H1 (cell line): ENCODE measurements around the gene CNTF. TPM values are rescaled to one million over a fixed set of nuclear protein-coding genes. Genes with fewer than 3 reads are reported as not detected.

ENCODE experiments used
- CTCF ChIA-PET: fragments of 300-600 bp; sonication (Branson Sonifier 250); formaldehyde crosslinking; loops from one replicate; lab custom pipeline; 2021; ENCODE audit not compliant: partially characterized antibody; lab: Charles Lee
- POLR2A ChIA-PET: fragments of 300-600 bp; sonication (Branson Sonifier 250); formaldehyde crosslinking; loops from one replicate; lab custom pipeline; 2021; ENCODE audit warnings: inconsistent platforms; ENCODE audit not compliant: partially characterized antibody; lab: Charles Lee
- DNase-seq, 2 experiments: peaks; one replicate each; pipeline versions ENCODE4 v3.0.0 to v3.0.0-alpha.2; 2010 to 2022; ENCODE audit warnings: low spot score in 2 of 2, low read depth in 1 of 2, mixed read lengths in 1 of 2
- FAIRE-seq: peaks from 2 replicates; lab custom pipeline; 2011; peaks lifted over from hg19 to GRCh38; lab: Jason Lieb, UNC
- H2AFZ ChIP-seq: 2 replicates; pipeline ENCODE4 v1.8.1; 2012; ENCODE audit warnings: low read length, inconsistent platforms
- H2AK5ac ChIP-seq: 2 replicates; pipeline ENCODE4 v1.6.1; 2013; ENCODE audit warnings: low read depth, low read length
- H2BK120ac ChIP-seq: replicated peaks from 2 replicates; pipeline ENCODE3; 2013; ENCODE audit warnings: low read depth, low read length, inconsistent platforms
- H2BK12ac ChIP-seq: 2 replicates; pipeline ENCODE4 v1.6.1; 2013; ENCODE audit warnings: low read depth, low read length
- H2BK15ac ChIP-seq: 2 replicates; pipeline ENCODE4 v1.6.1; 2013; ENCODE audit warnings: low read length
- H2BK20ac ChIP-seq: 2 replicates; pipeline ENCODE4 v1.6.1; 2013; ENCODE audit warnings: low read length
- H2BK5ac ChIP-seq: 2 replicates; pipeline ENCODE4 v1.6.1; 2013; ENCODE audit warnings: low read depth, low read length
- H3K14ac ChIP-seq: 2 replicates; pipeline ENCODE4 v1.6.1; 2013; ENCODE audit warnings: inconsistent platforms; ENCODE audit not compliant: insufficient read length
- H3K18ac ChIP-seq: 2 replicates; pipeline ENCODE4 v1.6.1; 2013; ENCODE audit warnings: low read length; ENCODE audit errors: extremely low read depth
- H3K23ac ChIP-seq: 2 replicates; pipeline ENCODE4 v1.6.1; 2013; ENCODE audit warnings: inconsistent platforms; ENCODE audit not compliant: insufficient read length
- H3K23me2 ChIP-seq: 2 replicates; pipeline ENCODE4 v1.6.1; 2013; ENCODE audit warnings: low read depth, low read length
- H3K27ac ChIP-seq: 2 replicates; pipeline ENCODE4 v1.6.1; 2011; ENCODE audit warnings: low read depth, low read length, inconsistent platforms
- H3K27me3 ChIP-seq, 4 experiments: replicated peaks in 1 of 4; 1 replicate in 1 of 4; 2 replicates in 3 of 4; pipeline versions ENCODE4 v1.6.1 to v1.8.1; 2011 to 2013; ENCODE audit warnings: low read length in 3 of 4, mild to moderate bottlenecking in 3 of 4, inconsistent platforms in 2 of 4, mixed read lengths in 2 of 4, moderate library complexity in 1 of 4; ENCODE audit not compliant: control insufficient read depth in 3 of 4, insufficient read depth in 3 of 4; ENCODE audit errors: extremely low read depth in 1 of 4
- H3K36me3 ChIP-seq, 4 experiments: 2 replicates each; pipeline versions ENCODE4 v1.6.1 to v1.8.1; 2011 to 2013; ENCODE audit warnings: mild to moderate bottlenecking in 4 of 4, low read length in 3 of 4, moderate library complexity in 2 of 4, control low read depth in 1 of 4, inconsistent platforms in 1 of 4; ENCODE audit not compliant: insufficient read depth in 4 of 4, control insufficient read depth in 2 of 4
- H3K4ac ChIP-seq: replicated peaks from 2 replicates; pipeline ENCODE3; 2013; ENCODE audit warnings: low read length, low read depth, mixed read lengths, inconsistent platforms; ENCODE audit not compliant: insufficient read length
- H3K4me1 ChIP-seq, 4 experiments: replicated peaks in 1 of 4; 1 replicate in 1 of 4; 2 replicates in 3 of 4; pipeline versions ENCODE4 v1.6.1 to v1.8.1; 2011 to 2013; ENCODE audit warnings: low read length in 3 of 4, inconsistent platforms in 2 of 4, mixed read lengths in 1 of 4; ENCODE audit not compliant: insufficient read depth in 4 of 4, control insufficient read depth in 3 of 4
- H3K4me2 ChIP-seq, 2 experiments: 2 replicates each; pipeline versions ENCODE4 v1.6.1 to v1.8.1; 2011 to 2013; ENCODE audit warnings: low read depth in 2 of 2, low read length in 2 of 2, control low read depth in 1 of 2, inconsistent platforms in 1 of 2, mild to moderate bottlenecking in 1 of 2; ENCODE audit not compliant: insufficient read depth in 1 of 2
- H3K4me3 ChIP-seq, 4 experiments: fragments of 200-600, 300-600 bp in 1 of 4; sonication (generic), shearing (Covaris generic), sonication (Bioruptor Twin) in 1 of 4; 2 replicates each; pipeline versions ENCODE4 v1.5.1 to v1.8.1; 2011 to 2016; ENCODE audit warnings: low read length in 4 of 4, low read depth in 3 of 4, control low read depth in 2 of 4, inconsistent platforms in 2 of 4, mild to moderate bottlenecking in 2 of 4, mixed read lengths in 1 of 4, moderate library complexity in 1 of 4; ENCODE audit not compliant: insufficient read depth in 2 of 4; ENCODE audit errors: extremely low read depth in 1 of 4
- H3K56ac ChIP-seq: replicated peaks from 2 replicates; pipeline ENCODE3; 2013; ENCODE audit warnings: low read depth, mild to moderate bottlenecking, mixed read lengths, low read length, inconsistent platforms; ENCODE audit not compliant: insufficient read length
- H3K79me1 ChIP-seq: 2 replicates; pipeline ENCODE4 v1.6.1; 2013; ENCODE audit warnings: low read depth, low read length, control low read depth
- H3K79me2 ChIP-seq, 2 experiments: 2 replicates each; pipeline versions ENCODE4 v1.6.1 to v1.8.1; 2012 to 2013; ENCODE audit warnings: low read length in 2 of 2, mild to moderate bottlenecking in 2 of 2, inconsistent platforms in 1 of 2; ENCODE audit not compliant: insufficient read depth in 2 of 2, control insufficient read depth in 1 of 2
- H3K9ac ChIP-seq, 4 experiments: replicated peaks in 1 of 4; 1 replicate in 1 of 4; 2 replicates in 3 of 4; pipeline versions ENCODE4 v1.6.1 to v1.8.1; 2011 to 2013; ENCODE audit warnings: low read depth in 3 of 4, low read length in 3 of 4, control low read depth in 2 of 4, mild to moderate bottlenecking in 2 of 4, moderate library complexity in 2 of 4, inconsistent platforms in 1 of 4; ENCODE audit errors: extremely low read depth in 1 of 4
- H3K9me3 ChIP-seq, 2 experiments: 2 replicates each; pipeline versions ENCODE4 v1.6.1 to v1.8.1; 2012 to 2013; ENCODE audit warnings: mild to moderate bottlenecking in 2 of 2, moderate library complexity in 2 of 2, control low read depth in 1 of 2, inconsistent platforms in 1 of 2, low read depth in 1 of 2, low read length in 1 of 2, mixed read lengths in 1 of 2; ENCODE audit not compliant: insufficient read depth in 2 of 2
- H4K20me1 ChIP-seq, 2 experiments: replicated peaks in 1 of 2; 2 replicates each; pipeline versions ENCODE3 to v1.8.1; 2011 to 2013; ENCODE audit warnings: inconsistent platforms in 2 of 2, low read length in 2 of 2, mild to moderate bottlenecking in 1 of 2; ENCODE audit not compliant: insufficient read depth in 2 of 2, control insufficient read depth in 1 of 2
- H4K5ac ChIP-seq: 2 replicates; pipeline ENCODE4 v1.6.1; 2013; ENCODE audit warnings: low read length, low read depth, mixed read lengths, inconsistent platforms; ENCODE audit not compliant: insufficient read length
- H4K8ac ChIP-seq: 2 replicates; pipeline ENCODE4 v1.8.0; 2013; ENCODE audit warnings: mild to moderate bottlenecking, moderate library complexity, low read length, inconsistent platforms; ENCODE audit not compliant: insufficient read depth; ENCODE audit errors: extremely low read depth
- H4K91ac ChIP-seq: replicated peaks from 2 replicates; pipeline ENCODE3; 2013; ENCODE audit warnings: low read length, mixed read lengths, inconsistent platforms; ENCODE audit not compliant: insufficient read length
- ATF2 ChIP-seq: IDR thresholded peaks from 2 replicates; pipeline ENCODE4 v1.6.1; 2012; ENCODE audit warnings: low read length, inconsistent platforms
- BACH1 ChIP-seq: IDR thresholded peaks from 2 replicates; pipeline ENCODE4 v1.6.1; 2012; ENCODE audit warnings: low read length, improper control_type of control experiment
- CHD2 ChIP-seq: IDR thresholded peaks from 2 replicates; pipeline ENCODE4 v1.6.1; 2012; ENCODE audit warnings: low read length, improper control_type of control experiment
- EP300 ChIP-seq, 2 experiments: IDR thresholded peaks; 1 replicate in 1 of 2; 2 replicates in 1 of 2; pipeline ENCODE4 v1.6.1; 2011 to 2012; ENCODE audit warnings: low read depth in 2 of 2, low read length in 2 of 2, mild to moderate bottlenecking in 2 of 2, borderline replicate concordance in 1 of 2, inconsistent platforms in 1 of 2, moderate library complexity in 1 of 2
- GTF2F1 ChIP-seq: IDR thresholded peaks from 2 replicates; pipeline ENCODE4 v1.6.1; 2012; ENCODE audit warnings: low read depth, low read length, improper control_type of control experiment, borderline replicate concordance
- HDAC2 ChIP-seq, 2 experiments: fragments of 300-600 bp in 1 of 2; sonication (generic) in 1 of 2; IDR thresholded peaks; 2 replicates each; pipeline ENCODE4 v1.6.1; 2011 to 2012; ENCODE audit warnings: low read depth in 2 of 2, low read length in 2 of 2, mild to moderate bottlenecking in 2 of 2, moderate library complexity in 2 of 2, borderline replicate concordance in 1 of 2, inconsistent platforms in 1 of 2
- MAFK ChIP-seq: IDR thresholded peaks from 2 replicates; pipeline ENCODE4 v1.6.1; 2012; ENCODE audit warnings: low read depth, mild to moderate bottlenecking, improper control_type of control experiment, low read length
- RNF2 ChIP-seq: fragments of 200-900, 300-1000 bp; sonication (generic); IDR thresholded peaks from 2 replicates; pipeline ENCODE4 v1.7.1; 2016; ENCODE audit warnings: borderline replicate concordance, low read depth, mild to moderate bottlenecking, antibody characterized with exemption, low read length; ENCODE audit not compliant: poor library complexity, severe bottlenecking; ENCODE audit errors: missing control alignments
- RXRA ChIP-seq: IDR thresholded peaks from 2 replicates; pipeline ENCODE4 v1.6.1; 2011; ENCODE audit warnings: low read depth, mild to moderate bottlenecking, low read length, moderate library complexity; ENCODE audit not compliant: insufficient read depth
- SP1 ChIP-seq: IDR thresholded peaks from 2 replicates; pipeline ENCODE4 v1.6.1; 2011; ENCODE audit warnings: low read depth, low read length
- TBP ChIP-seq: IDR thresholded peaks from 2 replicates; pipeline ENCODE4 v1.6.1; 2011; ENCODE audit warnings: low read depth, low read length, improper control_type of control experiment
- TCF12 ChIP-seq: IDR thresholded peaks from 2 replicates; pipeline ENCODE4 v1.6.1; 2011; ENCODE audit warnings: low read depth, mild to moderate bottlenecking, low read length
- WGBS, 2 experiments: shearing (Covaris generic) in 1 of 2; methylation state at CpG; one replicate each; pipeline versions ENCODE4 v1.1.6 to v1.1.7; 2013 to 2015; ENCODE audit warnings: low lambda C conversion rate in 2 of 2, mixed read lengths in 2 of 2, inconsistent platforms in 1 of 2, low coverage in 1 of 2, missing lambda C conversion rate in 1 of 2; ENCODE audit not compliant: insufficient replicate concordance in 2 of 2, insufficient coverage in 1 of 2, insufficient read length in 1 of 2; ENCODE audit errors: extremely low coverage in 1 of 2, missing lambda C conversion rate in 1 of 2; 5-methylcytosine and 5-hydroxymethylcytosine counted together
- polyA plus RNA-seq, 7 experiments: library from polyadenylated mRNA; depleted of rRNA in 3 of 7; stranded (reverse) in 5 of 7; unstranded in 2 of 7; fragments of >200 nt in 5 of 7; fragments of 200-250 nt in 2 of 7; gene quantifications; 1 replicate in 5 of 7; 2 replicates in 1 of 7; 4 replicates in 1 of 7; pipeline versions ENCODE4 v1.2.1 to v1.2.3, GENCODE V29; 2011 to 2013; ENCODE audit warnings: missing spikeins in 2 of 7, mixed read lengths in 2 of 7
- total RNA-seq: library from RNA; stranded (reverse); fragmentation: NEBNext Ultra II Directional; extraction: Animal tissue kit (Norgen Biotek cat#: 25700); gene quantifications from 2 replicates; pipeline ENCODE4 v1.2.1, GENCODE V29; 2021

Gene CNTF
- total and polyA plus RNA-seq, 2 of the 8 experiments (the other 6 are each of a cell fraction or from before 2014, with no cell fraction given) = 0.41 to 1.5 TPM

GRCh38 chr11:58613228-58613627 is 9.2 kb upstream of the CNTF start:
- Histone ChIP-seq H4K20me1 (peaks cover 0 to 3% of the 10 kb centered on the region in 2 experiments), H3K56ac (no peak overlapping the region), H4K91ac (no peak overlapping the region), H3K23ac (no peak overlapping the region), H3K18ac (no peak overlapping the region), H2BK20ac (no peak overlapping the region), H2BK12ac (no peak overlapping the region), H3K14ac (no peak overlapping the region), H2AK5ac (no peak overlapping the region), H3K79me2 (peaks cover 0 to 10% of the 10 kb centered on the region in 2 experiments; a peak in 2 of 4 replicates), H3K4ac (no peak overlapping the region), H3K27me3 (no peaks in the 10 kb centered on the region), H3K4me1 (no peaks in the 10 kb centered on the region), H3K4me2 (no peak overlapping the region), H2BK5ac (no peak overlapping the region), H3K79me1 (no peaks in the 10 kb centered on the region), H4K5ac (no peak overlapping the region), H4K8ac (no peak overlapping the region), H3K4me3 (no peak overlapping the region), H3K23me2 (no peaks in the 10 kb centered on the region), H2BK15ac (no peak overlapping the region), H2BK120ac (no peak overlapping the region), H3K9ac (no peak overlapping the region), H3K9me3 (no peaks in the 10 kb centered on the region), H3K27ac (no peak overlapping the region), H3K36me3 (peaks cover 29 to 84% (median 63%) of the 10 kb centered on the region in 4 experiments), H2AFZ (no peak overlapping the region)
- CTCF ChIA-PET = no interaction called here
- POLR2A ChIA-PET = interaction anchor here (1.2 kb wide), 1 partner anchor 11 kb away, joined by 3 read pairs; no protein-coding TSS in a partner anchor
- 91% methylated on average over 2 of the region's 2 CpGs; no CpG with 5 or more reads in 1 of the 2 experiments for WGBS, 2 experiments
- DNase-seq (no peak), FAIRE-seq (no peak)
- no peak for TF ChIP-seq CHD2
- TF ChIP-seq RNF2 = no peak
- TF ChIP-seq EP300 (IDR thresholded peaks at IDR 0.05; ENCODE audit: borderline replicate concordance in 1 of 2, low read depth in 2 of 2, low read length in 2 of 2) = no peak
- TF ChIP-seq TCF12 = no peak
- TF ChIP-seq RXRA = no peak
- TF ChIP-seq HDAC2 (IDR thresholded peaks at IDR 0.05; ENCODE audit: borderline replicate concordance in 1 of 2, low read depth in 2 of 2, low read length in 2 of 2) = no peak
- TF ChIP-seq TBP = no peak
- no peak for TF ChIP-seq ATF2
- TF ChIP-seq GTF2F1 = no peak
- TF ChIP-seq MAFK = no peak
- no peak for TF ChIP-seq BACH1
- TF ChIP-seq SP1 = no peak
